MM.1S (cell line): ENCODE results near the gene OR2AG2.
A peak's percentile ranks its signal among the peaks of the same experiment; 100 is the strongest.

ENCODE experiments used
- DNase-seq: peaks from one replicate; pipeline ENCODE4 v3.0.0-alpha.2; 2015
- H2AFZ ChIP-seq: fragments of 300-600 bp; sonication (generic); 2 replicates; pipeline ENCODE4 v1.6.0; 2016; ENCODE audit warnings: antibody characterized with exemption, low read length
- H3F3A ChIP-seq: fragments of 300-600 bp; sonication (generic); 2 replicates; pipeline ENCODE4 v1.6.1; 2016; ENCODE audit warnings: mild to moderate bottlenecking, antibody characterized with exemption, low read length, moderate library complexity, mixed read lengths; ENCODE audit not compliant: insufficient read depth
- H3K27ac ChIP-seq: fragments of 300-600 bp; sonication (generic); 2 replicates; pipeline ENCODE4 v1.5.1; 2016; ENCODE audit warnings: mild to moderate bottlenecking, low read length
- H3K27me3 ChIP-seq: fragments of 300-600 bp; sonication (generic); replicated peaks from 2 replicates; pipeline ENCODE4 v1.6.0; 2016; ENCODE audit warnings: low read length; ENCODE audit not compliant: insufficient read depth
- H3K36me3 ChIP-seq: fragments of 300-600 bp; sonication (generic); replicated peaks from 2 replicates; pipeline ENCODE4 v1.6.1; 2016; ENCODE audit warnings: mild to moderate bottlenecking, low read length, mixed read lengths; ENCODE audit not compliant: insufficient read depth
- H3K4me1 ChIP-seq: fragments of 300-600 bp; sonication (generic); 2 replicates; pipeline ENCODE4 v1.6.1; 2016; ENCODE audit warnings: low read length, mixed read lengths
- H3K4me2 ChIP-seq: fragments of 300-600 bp; sonication (generic); 2 replicates; pipeline ENCODE4 v1.6.0; 2016; ENCODE audit warnings: low read depth, low read length
- H3K4me3 ChIP-seq: fragments of 300-600 bp; sonication (generic); 2 replicates; pipeline ENCODE4 v1.5.1; 2016; ENCODE audit warnings: low read length, mixed read lengths
- H3K79me2 ChIP-seq: fragments of 300-600 bp; sonication (generic); 2 replicates; pipeline ENCODE4 v1.6.1; 2016; ENCODE audit warnings: mixed run types, low read length, mixed read lengths
- H3K9ac ChIP-seq: fragments of 300-600 bp; sonication (generic); 2 replicates; pipeline ENCODE4 v1.6.1; 2016; ENCODE audit warnings: low read length, mixed read lengths
- H3K9me2 ChIP-seq: fragments of 300-600 bp; sonication (generic); replicated peaks from 2 replicates; pipeline ENCODE4 v1.6.1; 2016; ENCODE audit warnings: mild to moderate bottlenecking, low read length, mixed read lengths; ENCODE audit not compliant: insufficient read depth
- H3K9me3 ChIP-seq: fragments of 300-600 bp; sonication (generic); replicated peaks from 2 replicates; pipeline ENCODE4 v1.6.1; 2016; ENCODE audit warnings: mild to moderate bottlenecking, low read length, mixed read lengths; ENCODE audit not compliant: insufficient read depth
- H4K20me1 ChIP-seq: fragments of 300-600 bp; sonication (generic); 2 replicates; pipeline ENCODE4 v1.6.1; 2016; ENCODE audit warnings: mild to moderate bottlenecking, low read length, moderate library complexity, mixed read lengths; ENCODE audit not compliant: insufficient read depth
- EZH2 ChIP-seq: fragments of 300-600 bp; sonication (generic); optimal IDR thresholded peaks from 2 replicates; pipeline ENCODE3; 2017; ENCODE audit warnings: low read depth, mild to moderate bottlenecking, antibody characterized with exemption, low read length, mixed read lengths
- EZH2phosphoT487 ChIP-seq: fragments of 300-600 bp; sonication (generic); IDR thresholded peaks from 2 replicates; pipeline ENCODE4 v1.6.1; 2018; ENCODE audit warnings: antibody characterized with exemption, low read length
- TF ChIP-seq, protein P1 (sequence below): fragments of 300-600 bp; sonication (generic); IDR thresholded peaks from 2 replicates; pipeline ENCODE4 v1.5.1; 2016; ENCODE audit warnings: antibody characterized with exemption, low read length, mixed read lengths

Gene OR2AG2

DNA sequence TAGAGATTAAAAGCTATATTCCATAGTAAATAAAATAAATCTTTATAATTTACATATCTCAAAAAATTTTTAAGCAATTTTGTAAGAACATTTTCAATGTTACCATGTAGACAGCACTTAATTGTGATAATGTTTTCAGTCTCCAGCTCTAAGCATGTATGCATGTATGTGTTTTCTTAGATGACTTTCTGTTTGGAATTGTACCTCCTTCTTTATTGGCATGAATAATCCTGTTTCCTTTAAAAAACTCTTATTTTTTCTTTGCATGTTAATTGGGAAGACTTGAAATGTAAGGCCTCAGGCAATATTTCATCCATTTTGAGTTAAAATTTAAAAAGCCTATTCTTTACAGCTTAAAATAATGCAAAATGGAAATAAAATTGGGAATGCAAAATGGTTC is 9.1 kb upstream of the OR2AG2 start:
- no peaks in the 10 kb centered on the region for H3K27me3 ChIP-seq
- TF ChIP-seq EZH2 (no peak), EZH2phosphoT487 (no peak)
- no peak overlapping the region for H2AFZ ChIP-seq
- H3K9me3 ChIP-seq = no peaks in the 10 kb centered on the region
- no peaks in the 10 kb centered on the region for H3K79me2 ChIP-seq
- H3K27ac ChIP-seq = no peak overlapping the region
- H3F3A ChIP-seq = no peaks in the 10 kb centered on the region
- H3K9ac ChIP-seq = no peak overlapping the region
- no peaks in the 10 kb centered on the region for H3K36me3 ChIP-seq
- H3K4me3 ChIP-seq = no peak overlapping the region
- no peaks in the 10 kb centered on the region for H3K4me1 ChIP-seq
- H3K9me2 ChIP-seq = no peaks in the 10 kb centered on the region
- no peak for DNase-seq
- no peak overlapping the region for H3K4me2 ChIP-seq
- H4K20me1 ChIP-seq = no peaks in the 10 kb centered on the region

DNA sequence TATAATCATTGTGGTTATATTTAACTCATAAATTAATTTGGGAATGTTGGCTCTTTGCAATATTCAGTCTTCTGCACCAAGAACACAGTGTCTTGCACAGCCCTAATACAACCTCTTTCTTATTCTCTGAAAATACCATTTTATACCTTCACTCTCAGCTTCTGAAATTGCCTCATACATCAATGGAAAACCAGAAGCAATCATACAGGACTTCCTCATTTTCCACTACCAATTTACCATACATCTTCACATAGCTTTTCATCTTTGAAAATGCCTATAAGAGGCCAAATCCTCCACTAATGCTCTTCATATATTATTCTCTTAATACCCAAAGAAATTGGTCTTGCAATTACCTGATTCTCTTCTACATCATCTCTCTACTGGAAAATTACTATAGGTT is 6.7 kb upstream of the OR2AG2 start:
- Histone ChIP-seq H3K4me3 (no peak overlapping the region), H3F3A (no peaks in the 10 kb centered on the region), H3K79me2 (no peaks in the 10 kb centered on the region), H2AFZ (no peak overlapping the region), H3K9me2 (no peaks in the 10 kb centered on the region), H4K20me1 (no peaks in the 10 kb centered on the region), H3K4me2 (no peak overlapping the region), H3K9me3 (no peaks in the 10 kb centered on the region), H3K27ac (no peak overlapping the region), H3K9ac (no peak overlapping the region), H3K36me3 (no peaks in the 10 kb centered on the region), H3K4me1 (peaks cover 7% of the 10 kb centered on the region), H3K27me3 (no peaks in the 10 kb centered on the region)
- TF ChIP-seq EZH2 = no peak
- TF ChIP-seq, protein P1, sequence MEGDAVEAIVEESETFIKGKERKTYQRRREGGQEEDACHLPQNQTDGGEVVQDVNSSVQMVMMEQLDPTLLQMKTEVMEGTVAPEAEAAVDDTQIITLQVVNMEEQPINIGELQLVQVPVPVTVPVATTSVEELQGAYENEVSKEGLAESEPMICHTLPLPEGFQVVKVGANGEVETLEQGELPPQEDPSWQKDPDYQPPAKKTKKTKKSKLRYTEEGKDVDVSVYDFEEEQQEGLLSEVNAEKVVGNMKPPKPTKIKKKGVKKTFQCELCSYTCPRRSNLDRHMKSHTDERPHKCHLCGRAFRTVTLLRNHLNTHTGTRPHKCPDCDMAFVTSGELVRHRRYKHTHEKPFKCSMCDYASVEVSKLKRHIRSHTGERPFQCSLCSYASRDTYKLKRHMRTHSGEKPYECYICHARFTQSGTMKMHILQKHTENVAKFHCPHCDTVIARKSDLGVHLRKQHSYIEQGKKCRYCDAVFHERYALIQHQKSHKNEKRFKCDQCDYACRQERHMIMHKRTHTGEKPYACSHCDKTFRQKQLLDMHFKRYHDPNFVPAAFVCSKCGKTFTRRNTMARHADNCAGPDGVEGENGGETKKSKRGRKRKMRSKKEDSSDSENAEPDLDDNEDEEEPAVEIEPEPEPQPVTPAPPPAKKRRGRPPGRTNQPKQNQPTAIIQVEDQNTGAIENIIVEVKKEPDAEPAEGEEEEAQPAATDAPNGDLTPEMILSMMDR = no peak
- TF ChIP-seq EZH2phosphoT487 = no peak
- no peak for DNase-seq

DNA sequence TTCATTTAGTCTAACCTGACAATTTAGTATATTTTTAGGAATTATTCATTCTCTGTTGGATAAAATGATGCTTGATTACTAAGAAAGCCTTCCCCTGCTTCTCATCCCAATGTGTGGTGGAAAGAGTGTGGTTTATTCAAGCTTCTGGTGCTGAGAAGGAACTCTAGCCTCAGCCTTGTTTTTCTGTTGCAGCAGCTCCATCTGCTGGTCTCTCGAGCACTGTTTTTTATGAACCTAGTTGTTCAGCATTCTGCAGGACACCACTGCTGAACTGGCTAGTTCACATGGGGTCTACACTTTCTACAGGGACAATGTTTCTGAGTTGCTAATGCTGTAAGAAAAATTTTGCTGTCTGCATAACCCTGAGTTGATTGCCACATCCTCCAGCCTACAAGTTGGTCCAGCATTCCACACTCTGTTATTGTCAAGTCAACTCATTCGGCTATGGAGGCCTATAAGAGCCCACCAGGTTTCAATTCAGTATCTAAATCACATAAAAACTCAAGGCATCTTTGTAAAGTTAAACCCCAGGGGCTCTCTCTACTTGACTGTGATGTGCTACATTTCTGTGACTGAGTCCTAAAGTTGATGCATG is 14.3 kb downstream of the OR2AG2 start:
- Histone ChIP-seq H3K36me3 (no peaks in the 10 kb centered on the region), H3K9ac (no peak overlapping the region), H3K4me3 (no peak overlapping the region), H3K27ac (no peak overlapping the region), H3K27me3 (no peaks in the 10 kb centered on the region), H3F3A (no peaks in the 10 kb centered on the region), H3K4me2 (no peak overlapping the region), H3K9me3 (no peaks in the 10 kb centered on the region), H3K4me1 (no peaks in the 10 kb centered on the region), H2AFZ (no peak overlapping the region), H4K20me1 (no peaks in the 10 kb centered on the region), H3K9me2 (no peaks in the 10 kb centered on the region), H3K79me2 (no peaks in the 10 kb centered on the region)
- TF ChIP-seq EZH2 (no peak), EZH2phosphoT487 (no peak)
- TF ChIP-seq, protein P1 = peak; percentile 74
- peak; percentile 70 for DNase-seq

DNA sequence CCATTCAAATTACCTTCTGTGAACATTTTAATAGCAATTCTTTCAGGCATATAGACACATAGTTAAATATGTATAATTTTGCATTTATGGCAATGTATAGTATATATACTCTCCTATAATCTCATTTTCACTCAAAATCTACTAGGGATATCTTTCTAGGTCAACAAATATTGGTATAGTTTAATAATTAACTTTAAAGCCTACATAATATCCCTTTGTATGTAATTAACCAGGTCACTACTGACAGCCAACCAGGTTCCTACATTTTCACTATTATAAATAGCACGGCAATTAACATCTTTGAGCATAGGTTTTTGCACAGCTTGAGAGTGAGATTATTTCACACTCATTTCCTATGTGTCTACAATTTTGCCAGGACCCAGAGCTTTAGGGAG is 15.8 kb downstream of the OR2AG2 start:
- H2AFZ ChIP-seq = no peak overlapping the region
- no peaks in the 10 kb centered on the region for H3K36me3 ChIP-seq
- no peaks in the 10 kb centered on the region for H3K4me1 ChIP-seq
- no peaks in the 10 kb centered on the region for H3K9me2 ChIP-seq
- no peaks in the 10 kb centered on the region for H3K9me3 ChIP-seq
- H3F3A ChIP-seq = no peaks in the 10 kb centered on the region
- H4K20me1 ChIP-seq = no peaks in the 10 kb centered on the region
- no peak for TF ChIP-seq EZH2
- TF ChIP-seq EZH2phosphoT487 = no peak
- TF ChIP-seq, protein P1 = no peak
- H3K4me3 ChIP-seq = no peak overlapping the region
- H3K27me3 ChIP-seq = no peaks in the 10 kb centered on the region
- no peak overlapping the region for H3K27ac ChIP-seq
- no peak for DNase-seq
- no peak overlapping the region for H3K9ac ChIP-seq
- H3K79me2 ChIP-seq = no peaks in the 10 kb centered on the region
- H3K4me2 ChIP-seq = no peak overlapping the region
